AG20443 (cell line): ENCODE data around the gene DNAJA1.
A peak's percentile ranks its signal among the peaks of the same experiment; 100 is the strongest.

Experiments used
- DNase-seq: peaks from one replicate; pipeline ENCODE4 v3.0.0; 2012; ENCODE audit warnings: low spot score, mixed read lengths

The DNAJA1 gene

GRCh38 chr9:33029231-33029786 is 4.2 kb downstream of the DNAJA1 start:
- peak; percentile 18 for DNase-seq

- DNase-seq: no peak
These were observed 5.2 kb downstream of the DNAJA1 start for GRCh38 chr9:33030285-33030684.

GRCh38 chr9:33032292-33032691 is 7.2 kb downstream of the DNAJA1 start:
- DNase-seq: no peak

GRCh38 chr9:33032865-33033264 is 7.8 kb downstream of the DNAJA1 start:
- DNase-seq: no peak

- no peak for DNase-seq
These were observed 15.8 kb downstream of the DNAJA1 start for GRCh38 chr9:33040792-33041431.

- DNase-seq: no peak
These were observed 16.5 kb downstream of the DNAJA1 start for GRCh38 chr9:33041432-33042188.

GRCh38 chr9:33042473-33042872 is 17.4 kb downstream of the DNAJA1 start:
- DNase-seq: peak; percentile 18

- DNase-seq: no peak
These were observed 18.6 kb downstream of the DNAJA1 start for GRCh38 chr9:33043671-33044070.

- peak; percentile 97 for DNase-seq
These were observed 19.1 kb downstream of the DNAJA1 start for GRCh38 chr9:33044162-33044673.

- peak; percentile 18 for DNase-seq
These were observed 19.7 kb downstream of the DNAJA1 start for GRCh38 chr9:33044677-33045282.

GRCh38 chr9:33046061-33046460 is 21.0 kb downstream of the DNAJA1 start:
- DNase-seq: no peak

GRCh38 chr9:33048054-33048465 is 23.0 kb downstream of the DNAJA1 start:
- no peak for DNase-seq

- DNase-seq: no peak
These were observed 24.7 kb downstream of the DNAJA1 start for GRCh38 chr9:33049680-33050361.

GRCh38 chr9:33051144-33051543 is 26.1 kb downstream of the DNAJA1 start:
- DNase-seq: no peak

GRCh38 chr9:33065157-33066076 is 40.3 kb downstream of the DNAJA1 start:
- DNase-seq: no peak

GRCh38 chr9:33068991-33069390 is 43.9 kb downstream of the DNAJA1 start:
- DNase-seq: no peak

GRCh38 chr9:33076046-33077004 is 51.3 kb downstream of the DNAJA1 start, which contains the start of gene SMU1:
Gene SMU1 (minus strand): TSS chr9:33076674. CDS start chr9:33076608, 66 bp downstream.
- peak; percentile 98 for DNase-seq

- no peak for DNase-seq
These were observed 55.5 kb downstream of the DNAJA1 start for GRCh38 chr9:33080534-33080933.

GRCh38 chr9:33081128-33081851 is 56.2 kb downstream of the DNAJA1 start:
- peak; percentile 81 for DNase-seq
